NCI-H146 (cell line): Measurements from ENCODE around the gene SOAT1.

Source experiments
- DNase-seq: peaks from one replicate; lab custom pipeline; 2025; lab: John Stamatoyannopoulos, UW

The SOAT1 gene

DNA sequence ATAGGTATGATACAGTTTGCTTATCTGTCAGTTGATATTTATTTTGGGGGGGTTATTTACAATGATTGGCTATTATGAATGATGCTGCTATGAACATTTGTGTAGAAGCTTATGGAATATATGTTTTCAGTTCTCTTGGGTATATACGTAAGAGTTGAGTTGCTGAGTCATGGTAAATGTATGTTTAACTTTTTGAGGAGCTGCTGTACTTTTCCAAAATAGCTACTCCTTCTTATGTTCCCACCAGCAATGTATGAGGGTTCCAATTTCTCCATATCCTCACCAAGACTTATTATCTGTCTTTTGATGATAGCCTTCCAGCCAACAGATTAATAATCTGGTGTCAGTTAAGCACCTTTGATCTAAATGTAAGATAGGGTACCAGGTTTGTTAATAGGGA, 11.9 kb downstream of the SOAT1 start:
- no peak for DNase-seq

DNA sequence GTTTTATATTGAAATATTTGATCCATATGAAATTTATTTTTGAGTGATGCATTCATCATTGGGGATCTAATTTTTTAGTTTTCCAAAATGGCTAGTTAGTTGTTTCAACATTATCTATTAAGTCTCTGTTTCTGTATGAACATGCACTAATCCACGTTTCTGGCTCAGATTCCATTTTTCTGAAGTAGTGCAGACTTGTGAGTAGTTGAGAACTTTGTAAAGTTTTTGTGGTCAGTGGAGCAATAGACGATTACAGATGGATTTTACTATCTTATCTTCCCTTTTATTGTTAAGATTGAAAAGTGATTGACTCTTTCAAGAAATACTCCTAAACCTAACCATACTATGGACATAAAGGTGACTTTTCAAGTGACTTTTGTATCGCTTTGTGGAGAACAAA, 16.7 kb downstream of the SOAT1 start:
- DNase-seq: no peak

DNA sequence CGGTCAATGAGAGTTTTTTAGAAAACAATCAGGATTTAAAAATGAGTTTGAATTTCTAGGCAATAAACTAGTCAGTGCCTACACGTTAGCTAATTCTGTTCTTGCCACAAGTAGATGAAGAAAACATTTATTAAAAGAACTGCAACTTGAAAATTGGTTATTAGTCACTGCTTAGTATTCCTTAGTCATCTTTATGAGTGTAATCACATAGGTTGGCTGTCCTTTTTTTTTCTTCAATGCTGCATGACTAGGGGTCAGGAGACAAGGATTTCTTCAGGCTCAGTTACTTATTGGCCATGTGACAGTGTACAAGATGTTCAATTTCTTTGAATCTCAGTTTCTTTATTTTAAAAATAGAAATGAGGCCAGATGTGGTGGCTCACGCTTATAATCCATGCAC, 17.1 kb downstream of the SOAT1 start:
- no peak for DNase-seq

DNA sequence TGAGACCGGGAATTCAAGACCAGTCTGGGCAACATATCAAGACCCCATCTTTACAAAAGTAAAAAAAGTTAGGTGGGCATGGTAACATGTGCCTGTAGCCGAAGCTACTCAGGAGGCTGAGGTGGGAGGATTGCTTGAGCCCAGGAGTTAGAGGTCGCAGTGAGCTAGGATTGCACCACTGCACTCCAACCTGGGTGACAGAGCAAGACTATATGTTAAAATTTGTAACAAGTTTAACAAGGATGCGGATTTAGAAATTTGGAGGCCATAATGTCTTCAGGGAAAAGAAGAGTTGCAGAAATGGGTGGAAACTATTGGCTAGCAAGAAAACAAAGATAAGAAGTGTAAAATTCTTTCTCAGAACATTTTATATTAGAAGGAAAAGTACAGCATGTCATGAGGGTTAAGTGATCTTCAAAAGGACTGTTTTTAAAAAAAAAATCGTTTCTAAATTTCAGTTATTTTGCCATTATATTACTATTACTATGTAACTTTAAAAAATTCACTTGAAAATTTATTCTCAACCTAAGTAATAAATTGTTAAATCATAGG, 17.6 kb downstream of the SOAT1 start:
- DNase-seq: no peak

DNA sequence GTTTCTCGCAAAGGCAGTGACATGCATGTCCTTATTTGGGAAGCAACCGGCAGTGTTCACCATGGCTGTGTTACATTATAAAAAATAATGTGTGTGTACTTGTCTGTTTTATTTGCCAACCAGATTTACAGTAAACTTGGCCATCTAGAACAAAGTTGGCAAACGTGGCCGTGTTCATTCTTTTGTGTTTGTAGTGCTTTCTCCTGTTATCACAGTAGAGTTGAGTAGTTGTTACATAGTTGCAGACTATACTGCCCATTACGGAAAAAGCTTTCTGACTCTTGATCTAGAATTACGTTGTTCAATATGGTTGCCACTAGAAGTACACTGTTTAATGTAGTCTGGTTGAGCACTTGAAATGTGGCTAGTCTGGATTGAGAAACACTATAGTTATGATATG, 19.4 kb downstream of the SOAT1 start:
- DNase-seq: no peak

DNA sequence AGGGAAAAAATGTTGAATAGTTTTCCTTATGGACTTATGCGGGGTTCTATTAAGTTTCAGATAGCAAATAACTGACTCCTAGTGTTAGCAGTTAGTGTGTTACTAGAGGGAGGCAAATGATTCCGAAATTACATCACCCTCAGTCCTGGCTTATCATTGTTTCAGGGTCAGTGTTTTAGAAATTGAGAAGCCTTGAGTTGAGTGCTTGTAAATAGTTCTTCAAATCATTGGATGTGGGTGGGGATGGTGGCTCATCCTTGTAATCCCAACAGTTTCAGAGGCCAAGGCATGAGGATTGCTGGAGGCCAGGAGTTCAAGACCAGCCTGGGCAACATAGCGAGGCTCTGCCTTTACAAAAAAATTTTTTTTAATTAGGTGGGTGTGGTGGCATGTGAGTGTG, 21.3 kb downstream of the SOAT1 start:
- DNase-seq: no peak

DNA sequence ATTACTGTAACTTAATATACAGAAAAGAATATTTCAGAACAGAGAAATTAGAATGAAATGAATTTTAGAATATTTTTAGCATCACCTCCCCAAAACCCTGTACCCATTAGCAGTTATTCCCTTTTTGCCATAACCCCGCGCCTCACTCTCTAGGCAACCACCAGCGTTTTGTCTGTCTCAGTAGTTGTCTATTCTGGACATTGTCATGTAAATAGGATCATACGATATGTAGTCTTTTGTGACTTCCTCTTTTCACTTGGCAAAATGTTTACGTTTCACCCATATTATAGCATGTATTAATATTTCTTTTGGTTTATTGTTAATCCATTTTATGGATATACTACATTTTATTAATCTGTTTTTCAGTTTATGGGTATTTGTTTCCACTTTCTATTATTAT, 24.9 kb downstream of the SOAT1 start:
- no peak for DNase-seq

DNA sequence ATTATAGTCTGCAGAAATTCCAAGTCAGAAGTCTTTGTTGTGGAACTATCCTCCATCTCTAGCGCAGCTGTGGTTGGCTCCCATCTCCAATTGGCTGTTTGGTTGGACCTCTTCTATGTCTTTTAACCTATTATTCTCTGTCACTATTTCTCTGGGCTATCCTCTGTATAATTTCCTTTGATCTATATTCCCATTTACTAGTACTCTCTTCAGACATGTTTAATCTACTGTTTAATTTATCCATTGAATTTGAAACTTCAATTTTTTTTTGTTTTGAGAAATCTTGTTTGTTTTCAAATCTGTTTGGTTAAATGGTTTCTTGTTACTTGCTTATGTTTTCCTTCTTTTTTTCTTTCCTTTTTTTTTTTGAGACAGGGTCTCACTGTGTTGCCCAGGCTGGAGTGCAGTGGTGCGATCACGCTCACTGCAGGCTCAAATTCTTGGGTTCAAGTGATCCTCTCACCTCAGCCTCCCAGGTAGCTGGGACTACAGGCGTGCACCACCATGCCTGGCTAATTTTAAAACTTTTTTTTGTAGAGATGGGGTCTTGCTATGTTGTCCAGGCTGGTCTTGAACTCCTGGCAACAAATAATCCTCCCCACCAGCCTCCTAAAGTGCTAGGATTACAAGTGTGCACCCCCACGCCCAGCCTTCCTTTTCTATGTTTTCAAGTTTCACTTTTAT, 28.1 kb downstream of the SOAT1 start:
- DNase-seq: no peak

DNA sequence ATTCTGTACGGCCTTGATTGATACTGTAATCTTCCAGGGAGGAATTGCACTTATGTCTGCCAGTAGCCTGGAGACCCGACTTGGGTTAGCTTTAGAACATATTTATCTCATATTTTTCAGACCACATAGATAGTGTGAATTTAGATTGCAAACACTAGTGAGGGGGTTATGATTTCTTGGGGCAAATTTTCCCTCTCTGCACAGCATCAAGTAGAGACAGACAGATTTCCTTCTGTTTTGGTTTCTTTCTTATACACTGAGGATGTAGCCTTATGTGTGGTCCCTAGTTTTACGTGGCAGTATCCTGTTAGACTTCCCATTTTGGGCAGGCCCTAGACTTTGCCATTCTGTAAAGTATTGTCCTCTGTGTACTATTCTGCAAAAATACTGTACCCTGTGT, 29.0 kb downstream of the SOAT1 start:
- DNase-seq: no peak

DNA sequence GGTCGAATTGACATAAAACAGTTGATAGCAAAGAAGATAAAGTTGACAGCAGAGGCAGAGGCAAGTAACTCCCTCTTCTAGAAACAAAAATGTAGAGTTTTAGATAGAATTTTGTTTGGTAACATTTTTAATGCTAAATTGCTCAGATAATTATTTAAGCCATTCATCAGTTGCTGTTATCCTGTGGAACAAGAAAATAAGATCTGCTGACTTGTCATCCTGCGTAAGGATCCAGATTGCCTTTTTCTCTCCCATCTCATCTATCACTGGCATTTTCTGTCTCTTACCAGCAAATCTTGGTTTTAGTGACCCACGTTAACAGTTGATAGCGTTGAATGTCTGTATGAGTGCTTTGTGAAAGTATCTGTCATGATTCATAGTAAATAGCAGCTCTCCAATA, 29.8 kb downstream of the SOAT1 start:
- DNase-seq: no peak

DNA sequence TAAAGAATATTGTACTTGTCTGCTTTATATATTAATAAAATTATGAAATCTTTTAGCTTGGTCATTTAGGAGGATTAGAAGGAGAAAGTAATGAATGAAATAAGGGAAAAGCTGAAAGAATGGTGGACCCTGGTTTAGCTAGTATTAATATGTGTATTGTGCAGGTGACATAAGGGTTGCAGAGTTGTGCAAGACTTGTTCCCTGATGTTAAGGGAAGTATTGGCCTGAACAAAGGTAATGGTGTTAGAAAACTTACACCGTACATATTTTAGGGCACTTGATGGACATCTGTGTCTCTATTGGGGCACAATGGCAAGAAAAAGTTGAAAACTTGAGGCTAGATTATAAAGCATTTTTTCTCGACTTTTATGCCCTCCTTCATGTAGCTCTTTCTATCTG, 32.2 kb downstream of the SOAT1 start:
- no peak for DNase-seq

DNA sequence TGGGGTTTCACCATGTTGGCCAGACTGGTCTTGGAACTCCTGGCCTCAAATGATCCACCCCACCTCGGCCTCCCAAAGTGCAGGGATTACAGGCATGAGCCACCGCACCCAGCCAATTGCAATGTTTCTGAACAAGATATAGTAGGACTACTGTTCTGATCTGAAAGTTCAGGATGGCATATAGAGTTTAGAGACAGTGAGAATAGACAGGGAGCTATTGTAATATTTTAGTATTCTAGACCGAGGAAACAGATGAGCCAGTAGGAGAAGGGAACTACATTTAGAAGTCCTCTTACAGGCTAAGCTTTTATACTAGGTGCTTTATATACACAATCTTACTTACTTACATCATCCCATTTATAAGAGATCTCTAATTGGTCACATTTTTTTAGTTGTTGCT, 33.1 kb downstream of the SOAT1 start:
- no peak for DNase-seq

DNA sequence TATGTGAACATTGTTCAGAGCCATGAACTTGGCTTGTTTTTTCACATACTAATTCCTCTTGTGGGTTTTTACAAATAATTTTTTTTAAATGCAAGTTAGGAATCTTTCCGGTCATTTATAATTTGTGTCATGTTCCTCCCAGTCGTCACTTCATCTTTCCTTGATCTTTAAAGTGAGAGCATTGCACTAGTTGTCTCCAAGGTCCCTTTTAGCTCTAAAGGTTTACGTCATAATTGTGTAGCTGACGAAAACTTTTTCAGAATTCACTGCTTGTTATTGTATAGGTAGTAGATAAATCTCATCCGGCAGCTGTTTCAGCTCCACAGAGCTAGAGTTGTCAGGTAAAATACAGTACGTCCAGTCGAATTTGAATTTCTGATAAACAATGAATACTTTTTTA, 33.6 kb downstream of the SOAT1 start:
- no peak for DNase-seq

DNA sequence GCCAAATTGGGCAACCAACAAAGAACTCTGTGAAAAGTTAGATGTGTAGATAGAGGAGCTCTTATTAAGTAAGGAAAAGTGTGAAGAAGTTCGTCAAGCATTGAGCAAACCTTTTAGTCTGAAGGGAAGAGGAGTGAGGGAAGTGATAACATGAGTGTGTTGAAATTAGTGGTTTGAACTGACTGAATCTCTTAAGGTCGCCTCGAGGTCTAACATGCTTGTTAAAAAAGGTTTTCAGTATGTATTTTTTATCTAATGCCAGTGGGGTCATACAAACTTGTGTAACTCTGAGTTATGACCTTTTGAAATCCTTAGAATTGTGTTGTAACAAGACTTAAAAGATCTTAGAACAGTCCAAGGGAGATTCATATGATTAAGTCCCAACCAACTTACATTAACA, 34.1 kb downstream of the SOAT1 start:
- DNase-seq: no peak

DNA sequence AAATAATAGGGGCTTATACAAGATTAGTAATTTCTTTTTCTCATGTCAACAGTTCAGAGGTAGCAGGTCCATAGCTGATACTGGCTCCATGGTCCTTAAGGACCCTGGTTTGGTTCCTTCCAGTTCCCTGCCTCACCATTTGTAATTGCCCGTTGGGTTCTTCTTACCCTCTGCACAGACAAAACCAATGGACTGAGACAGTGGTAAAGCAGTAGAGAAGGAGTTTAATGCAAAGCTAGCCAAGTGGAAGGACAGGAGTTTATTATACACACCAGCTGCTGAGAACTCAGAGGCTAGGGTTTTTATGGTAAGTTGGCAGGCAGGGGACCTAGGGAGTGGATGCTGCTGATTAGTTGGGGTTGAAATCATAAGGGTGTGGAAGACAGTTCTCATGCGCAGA, 36.3 kb downstream of the SOAT1 start:
- no peak for DNase-seq

DNA sequence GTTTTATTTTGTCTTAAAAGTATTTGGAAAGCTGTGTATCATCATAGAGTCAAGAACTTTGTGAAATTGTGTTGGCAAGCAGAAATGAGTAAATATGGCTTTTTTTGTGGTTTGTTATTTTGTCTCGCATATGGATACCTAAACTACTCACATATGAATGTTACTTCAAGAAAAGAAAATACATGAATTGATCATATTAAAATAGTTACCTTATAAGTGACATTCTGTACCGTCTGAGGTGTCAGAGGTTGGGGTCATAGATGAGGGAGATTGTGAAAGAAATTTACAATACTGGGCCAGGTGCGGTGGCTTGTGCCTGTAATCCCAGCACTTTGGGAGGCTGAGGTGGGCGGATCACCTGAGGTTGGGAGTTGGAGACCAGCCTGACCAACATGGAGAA, 40.8 kb downstream of the SOAT1 start:
- DNase-seq: no peak

DNA sequence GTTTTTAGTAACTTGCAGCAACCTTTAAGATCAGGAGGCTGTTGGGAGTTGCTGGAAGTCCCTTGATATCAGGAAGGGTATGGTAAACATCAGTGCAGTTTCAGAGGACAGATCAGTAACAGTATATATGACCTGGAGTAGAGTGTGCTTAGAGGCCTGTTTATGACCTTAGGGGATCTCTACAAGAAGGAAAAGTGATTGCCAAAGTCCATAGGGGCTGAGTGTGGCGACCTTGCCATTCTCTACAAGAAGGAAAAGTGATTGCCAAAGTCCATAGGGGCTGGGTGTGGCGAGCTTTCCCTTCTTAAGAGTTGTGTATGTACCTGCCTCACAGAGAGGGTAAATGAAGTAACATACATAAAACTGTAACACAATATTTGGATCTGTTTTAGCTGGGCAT, 43.7 kb downstream of the SOAT1 start:
- no peak for DNase-seq

DNA sequence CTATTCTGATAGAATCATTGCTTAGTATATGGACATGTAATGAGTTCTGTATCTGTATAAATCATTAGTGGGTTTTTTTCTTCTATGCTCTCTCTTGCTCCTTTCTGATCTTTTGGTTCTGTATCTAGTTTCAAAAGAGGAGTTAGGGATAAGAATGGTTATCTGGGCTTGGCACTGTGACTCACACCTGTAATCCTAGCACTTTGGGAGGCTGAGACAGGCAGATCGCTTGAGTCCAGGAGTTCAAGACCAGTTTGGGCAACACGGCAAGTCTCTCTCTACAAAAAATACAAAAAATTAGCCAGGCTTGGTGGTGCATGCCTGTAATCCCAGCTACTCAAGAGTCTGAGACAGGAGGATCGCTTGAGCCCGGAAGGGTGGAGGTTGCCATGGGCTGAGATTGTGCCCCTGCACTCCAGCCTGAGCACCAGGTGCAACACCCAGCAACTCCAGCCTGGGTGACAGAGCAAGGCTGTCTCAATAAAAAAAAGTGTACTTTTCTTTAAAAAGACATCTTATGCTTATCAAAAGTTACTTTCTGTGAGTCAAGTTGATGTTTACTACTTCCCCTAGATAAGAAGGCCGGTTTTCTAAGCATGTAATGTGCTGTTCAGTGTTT, 44.5 kb downstream of the SOAT1 start:
- DNase-seq: no peak

DNA sequence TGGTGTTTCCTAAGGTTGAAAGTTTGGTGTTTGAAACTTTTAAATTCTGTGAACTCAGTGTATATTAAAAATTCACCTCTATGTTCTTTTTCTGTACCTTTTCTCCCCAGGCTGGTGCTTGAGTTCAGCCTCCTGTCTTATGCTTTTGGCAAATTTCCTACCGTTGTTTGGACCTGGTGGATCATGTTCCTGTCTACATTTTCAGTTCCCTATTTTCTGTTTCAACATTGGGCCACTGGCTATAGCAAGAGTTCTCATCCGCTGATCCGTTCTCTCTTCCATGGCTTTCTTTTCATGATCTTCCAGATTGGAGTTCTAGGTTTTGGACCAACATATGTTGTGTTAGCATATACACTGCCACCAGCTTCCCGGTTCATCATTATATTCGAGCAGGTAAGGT, 47.3 kb downstream of the SOAT1 start:
- DNase-seq: no peak

DNA sequence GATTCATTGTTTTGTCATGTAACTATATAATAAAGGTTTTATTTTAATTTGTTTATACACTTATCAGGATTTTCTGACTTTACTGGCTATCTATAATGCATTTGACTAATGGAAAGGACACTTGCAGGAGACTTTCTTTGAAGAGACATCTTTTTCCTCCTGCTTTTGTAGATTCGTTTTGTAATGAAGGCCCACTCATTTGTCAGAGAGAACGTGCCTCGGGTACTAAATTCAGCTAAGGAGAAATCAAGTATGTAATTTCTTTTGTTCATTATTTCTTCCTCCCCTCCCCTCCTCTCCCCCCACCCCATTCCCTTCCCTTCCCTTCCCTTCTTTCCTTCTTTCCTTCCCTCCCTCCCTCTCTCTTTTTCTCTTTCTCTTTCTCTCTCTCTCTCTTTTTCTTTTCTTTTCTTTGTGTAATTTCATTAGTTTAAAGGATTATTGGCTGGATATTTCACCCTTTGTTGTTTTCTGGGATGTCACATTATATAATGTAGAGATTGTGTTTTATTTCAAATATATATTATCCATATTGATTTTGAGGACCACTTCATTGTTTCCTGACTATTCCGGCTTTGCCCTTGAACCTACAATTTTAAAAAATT, 48.4 kb downstream of the SOAT1 start:
- DNase-seq: no peak

DNA sequence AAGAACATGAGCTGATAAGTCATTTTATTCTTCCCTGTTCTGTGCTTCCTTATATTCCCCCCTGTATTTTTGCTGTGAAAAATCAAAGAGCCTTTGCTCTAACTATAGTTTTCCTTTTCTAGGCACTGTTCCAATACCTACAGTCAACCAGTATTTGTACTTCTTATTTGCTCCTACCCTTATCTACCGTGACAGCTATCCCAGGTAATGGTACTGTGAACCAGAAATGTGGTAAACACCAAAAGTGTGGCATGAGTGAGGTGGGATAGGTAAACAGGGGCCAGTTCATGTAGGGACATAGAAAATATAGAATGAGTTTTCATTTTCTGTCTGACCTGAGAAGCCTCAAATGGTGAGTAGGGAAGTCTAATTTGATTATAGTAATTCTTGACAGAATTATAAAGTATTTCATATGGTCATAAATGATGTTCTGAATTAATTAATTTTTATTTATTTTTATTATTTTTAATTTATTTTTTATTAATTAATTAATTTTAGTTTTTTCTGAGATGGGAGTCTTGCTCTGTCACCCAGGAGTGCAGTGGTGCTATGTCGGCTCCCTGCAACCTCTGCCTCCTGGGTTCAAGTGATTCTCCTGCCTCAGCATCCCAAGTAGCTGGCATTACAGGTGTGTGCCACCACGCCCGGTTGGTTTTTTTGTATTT, 49.3 kb downstream of the SOAT1 start:
- no peak for DNase-seq

DNA sequence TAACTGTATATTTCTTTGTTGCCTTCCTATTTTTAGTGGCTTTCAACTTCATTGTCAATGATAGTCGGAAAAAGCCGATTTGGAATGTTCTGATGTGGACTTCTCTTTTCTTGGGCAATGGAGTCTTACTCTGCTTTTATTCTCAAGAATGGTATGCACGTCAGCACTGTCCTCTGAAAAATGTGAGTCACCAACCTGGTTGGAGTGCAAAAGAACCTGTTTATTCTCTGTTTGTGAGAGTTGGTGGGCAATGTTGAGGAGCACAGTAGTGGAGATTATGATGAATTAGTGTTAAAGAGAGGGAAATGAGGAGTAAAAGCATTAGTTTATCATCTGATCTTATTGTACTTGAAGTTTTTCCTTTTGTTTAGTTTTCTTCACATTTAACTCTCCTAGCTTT, 57.7 kb downstream of the SOAT1 start:
- no peak for DNase-seq

DNA sequence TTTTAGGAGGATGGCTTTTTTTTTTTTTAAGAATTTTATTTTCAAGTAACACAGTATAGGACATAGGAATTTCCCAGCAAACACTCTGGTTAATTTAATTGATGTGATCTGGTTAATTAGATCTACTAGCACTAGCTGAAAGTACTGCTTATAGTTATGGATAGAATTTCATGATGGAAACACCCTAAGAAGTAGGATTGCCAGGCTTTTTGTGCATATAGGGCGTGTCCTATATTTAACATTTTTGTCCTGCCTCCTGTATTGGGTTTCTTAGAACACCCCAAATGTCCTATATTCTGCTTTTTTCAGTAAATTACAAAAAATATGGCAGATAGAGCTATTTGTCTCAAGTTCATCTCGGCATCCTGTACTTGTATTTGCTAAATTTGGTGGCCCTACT, 58.6 kb downstream of the SOAT1 start:
- no peak for DNase-seq
